T follicular helper cell (primary cell): ENCODE measurements around the gene SMPD3.

Experiments
- DNase-seq: peaks from one replicate; pipeline ENCODE4 v3.0.0-alpha.2; 2020; ENCODE audit warnings: low read depth

SMPD3 gene

GRCh38 chr16:68433316-68433715 is 15.0 kb downstream of the SMPD3 start:
- no peak for DNase-seq

GRCh38 chr16:68432701-68433100 is 15.6 kb downstream of the SMPD3 start:
- no peak for DNase-seq

- DNase-seq: no peak
Observed at GRCh38 chr16:68429076-68429854, 19.0 kb downstream of the SMPD3 start.

GRCh38 chr16:68427649-68428303 is 20.5 kb downstream of the SMPD3 start:
- no peak for DNase-seq

GRCh38 chr16:68426347-68426652 is 22.0 kb downstream of the SMPD3 start:
- DNase-seq: no peak

- DNase-seq: no peak
Observed at GRCh38 chr16:68425498-68426346, 22.6 kb downstream of the SMPD3 start.

- DNase-seq: no peak
Observed at GRCh38 chr16:68423771-68424170, 24.5 kb downstream of the SMPD3 start.

- DNase-seq: no peak
Observed at GRCh38 chr16:68422396-68422960, 25.8 kb downstream of the SMPD3 start.

- DNase-seq: no peak
Observed at GRCh38 chr16:68421076-68421475, 27.2 kb downstream of the SMPD3 start.

GRCh38 chr16:68420366-68420942 is 27.9 kb downstream of the SMPD3 start:
- DNase-seq: no peak

- peak; percentile 63 for DNase-seq
Observed at GRCh38 chr16:68417711-68418301, 30.5 kb downstream of the SMPD3 start.

GRCh38 chr16:68416057-68417046 is 32.0 kb downstream of the SMPD3 start:
- DNase-seq: no peak

- no peak for DNase-seq
Observed at GRCh38 chr16:68414581-68414980, 33.7 kb downstream of the SMPD3 start.

- DNase-seq: no peak
Observed at GRCh38 chr16:68412061-68412460, 36.2 kb downstream of the SMPD3 start.

- no peak for DNase-seq
Observed at GRCh38 chr16:68411086-68411485, 37.2 kb downstream of the SMPD3 start.

- DNase-seq: no peak
Observed at GRCh38 chr16:68408967-68409366, 39.3 kb downstream of the SMPD3 start.

GRCh38 chr16:68408428-68408827 is 39.9 kb downstream of the SMPD3 start:
- no peak for DNase-seq

GRCh38 chr16:68406458-68407152 is 41.7 kb downstream of the SMPD3 start:
- no peak for DNase-seq

- DNase-seq: no peak
Observed at GRCh38 chr16:68404736-68405345, 43.5 kb downstream of the SMPD3 start.
